GM21528 (cell line): ENCODE data around the gene SUCLG1.
"Not testable (repeated sequence)": the region's sequence is repeated elsewhere in the genome, so short reads cannot be mapped to it uniquely, and the experiment has no call there.

Experiments used
- ATAC-seq: cut with Tn5 transposase; IDR thresholded peaks from one replicate; pipeline ENCODE4 v1.9.1; 2021; ENCODE audit warnings: mild to moderate bottlenecking, moderate library complexity; ENCODE audit not compliant: unreplicated experiment, low FRiP score

SUCLG1 gene

GRCh38 chr2:84459018-84459943 is at the start of gene SUCLG1:
Gene SUCLG1 (minus strand): TSS chr2:84459280. CDS start chr2:84459269, 11 bp downstream.
- peak; percentile 98 for ATAC-seq

- no peak for ATAC-seq
Observed at GRCh38 chr2:84498150-84498799, 39.2 kb upstream of the SUCLG1 start.

GRCh38 chr2:84497285-84497684 is 38.2 kb upstream of the SUCLG1 start:
- no peak for ATAC-seq

- ATAC-seq: no peak
Observed at GRCh38 chr2:84496386-84496785, 37.3 kb upstream of the SUCLG1 start.

- no peak for ATAC-seq
Observed at GRCh38 chr2:84495539-84496146, 36.6 kb upstream of the SUCLG1 start.

- ATAC-seq: no peak
Observed at GRCh38 chr2:84494070-84494469, 35.0 kb upstream of the SUCLG1 start.

- ATAC-seq: no peak
Observed at GRCh38 chr2:84493514-84493913, 34.4 kb upstream of the SUCLG1 start.

GRCh38 chr2:84492571-84492970 is 33.5 kb upstream of the SUCLG1 start:
- ATAC-seq: no peak

- no peak for ATAC-seq
Observed at GRCh38 chr2:84491741-84492140, 32.7 kb upstream of the SUCLG1 start.

GRCh38 chr2:84491256-84491655 is 32.2 kb upstream of the SUCLG1 start:
- no peak for ATAC-seq

GRCh38 chr2:84487298-84487996 is 28.4 kb upstream of the SUCLG1 start:
- ATAC-seq: no peak

- no peak for ATAC-seq
Observed at GRCh38 chr2:84486441-84487115, 27.5 kb upstream of the SUCLG1 start.

- ATAC-seq: no peak
Observed at GRCh38 chr2:84483320-84483719, 24.2 kb upstream of the SUCLG1 start.

- ATAC-seq: no peak
Observed at GRCh38 chr2:84482603-84483002, 23.5 kb upstream of the SUCLG1 start.

- ATAC-seq: no peak
Observed at GRCh38 chr2:84481702-84482101, 22.6 kb upstream of the SUCLG1 start.

- ATAC-seq: no peak
Observed at GRCh38 chr2:84478867-84479266, 19.8 kb upstream of the SUCLG1 start.

- no peak for ATAC-seq
Observed at GRCh38 chr2:84477886-84478285, 18.8 kb upstream of the SUCLG1 start.

- no peak for ATAC-seq
Observed at GRCh38 chr2:84474176-84474575, 15.1 kb upstream of the SUCLG1 start.

- no peak for ATAC-seq
Observed at GRCh38 chr2:84472856-84473565, 13.9 kb upstream of the SUCLG1 start.

- ATAC-seq: not testable (repeated sequence)
Observed at GRCh38 chr2:84472423-84472822, 13.3 kb upstream of the SUCLG1 start.
